MM.1S (cell line): ENCODE data around the gene SPINT4.

Experiments used
- DNase-seq: peaks from one replicate; pipeline ENCODE4 v3.0.0-alpha.2; 2015
- H2AFZ ChIP-seq: fragments of 300-600 bp; sonication (generic); 2 replicates; pipeline ENCODE4 v1.6.0; 2016; ENCODE audit warnings: antibody characterized with exemption, low read length
- H3F3A ChIP-seq: fragments of 300-600 bp; sonication (generic); 2 replicates; pipeline ENCODE4 v1.6.1; 2016; ENCODE audit warnings: mild to moderate bottlenecking, antibody characterized with exemption, low read length, moderate library complexity, mixed read lengths; ENCODE audit not compliant: insufficient read depth
- H3K27ac ChIP-seq: fragments of 300-600 bp; sonication (generic); 2 replicates; pipeline ENCODE4 v1.5.1; 2016; ENCODE audit warnings: mild to moderate bottlenecking, low read length
- H3K27me3 ChIP-seq: fragments of 300-600 bp; sonication (generic); replicated peaks from 2 replicates; pipeline ENCODE4 v1.6.0; 2016; ENCODE audit warnings: low read length; ENCODE audit not compliant: insufficient read depth
- H3K36me3 ChIP-seq: fragments of 300-600 bp; sonication (generic); replicated peaks from 2 replicates; pipeline ENCODE4 v1.6.1; 2016; ENCODE audit warnings: mild to moderate bottlenecking, low read length, mixed read lengths; ENCODE audit not compliant: insufficient read depth
- H3K4me1 ChIP-seq: fragments of 300-600 bp; sonication (generic); 2 replicates; pipeline ENCODE4 v1.6.1; 2016; ENCODE audit warnings: low read length, mixed read lengths
- H3K4me2 ChIP-seq: fragments of 300-600 bp; sonication (generic); 2 replicates; pipeline ENCODE4 v1.6.0; 2016; ENCODE audit warnings: low read depth, low read length
- H3K4me3 ChIP-seq: fragments of 300-600 bp; sonication (generic); 2 replicates; pipeline ENCODE4 v1.5.1; 2016; ENCODE audit warnings: low read length, mixed read lengths
- H3K79me2 ChIP-seq: fragments of 300-600 bp; sonication (generic); 2 replicates; pipeline ENCODE4 v1.6.1; 2016; ENCODE audit warnings: mixed run types, low read length, mixed read lengths
- H3K9ac ChIP-seq: fragments of 300-600 bp; sonication (generic); 2 replicates; pipeline ENCODE4 v1.6.1; 2016; ENCODE audit warnings: low read length, mixed read lengths
- H3K9me2 ChIP-seq: fragments of 300-600 bp; sonication (generic); replicated peaks from 2 replicates; pipeline ENCODE4 v1.6.1; 2016; ENCODE audit warnings: mild to moderate bottlenecking, low read length, mixed read lengths; ENCODE audit not compliant: insufficient read depth
- H3K9me3 ChIP-seq: fragments of 300-600 bp; sonication (generic); replicated peaks from 2 replicates; pipeline ENCODE4 v1.6.1; 2016; ENCODE audit warnings: mild to moderate bottlenecking, low read length, mixed read lengths; ENCODE audit not compliant: insufficient read depth
- H4K20me1 ChIP-seq: fragments of 300-600 bp; sonication (generic); 2 replicates; pipeline ENCODE4 v1.6.1; 2016; ENCODE audit warnings: mild to moderate bottlenecking, low read length, moderate library complexity, mixed read lengths; ENCODE audit not compliant: insufficient read depth
- EZH2 ChIP-seq: fragments of 300-600 bp; sonication (generic); optimal IDR thresholded peaks from 2 replicates; pipeline ENCODE3; 2017; ENCODE audit warnings: low read depth, mild to moderate bottlenecking, antibody characterized with exemption, low read length, mixed read lengths
- EZH2phosphoT487 ChIP-seq: fragments of 300-600 bp; sonication (generic); IDR thresholded peaks from 2 replicates; pipeline ENCODE4 v1.6.1; 2018; ENCODE audit warnings: antibody characterized with exemption, low read length
- TF ChIP-seq, protein P1 (sequence below): fragments of 300-600 bp; sonication (generic); IDR thresholded peaks from 2 replicates; pipeline ENCODE4 v1.5.1; 2016; ENCODE audit warnings: antibody characterized with exemption, low read length, mixed read lengths

SPINT4 gene

DNA sequence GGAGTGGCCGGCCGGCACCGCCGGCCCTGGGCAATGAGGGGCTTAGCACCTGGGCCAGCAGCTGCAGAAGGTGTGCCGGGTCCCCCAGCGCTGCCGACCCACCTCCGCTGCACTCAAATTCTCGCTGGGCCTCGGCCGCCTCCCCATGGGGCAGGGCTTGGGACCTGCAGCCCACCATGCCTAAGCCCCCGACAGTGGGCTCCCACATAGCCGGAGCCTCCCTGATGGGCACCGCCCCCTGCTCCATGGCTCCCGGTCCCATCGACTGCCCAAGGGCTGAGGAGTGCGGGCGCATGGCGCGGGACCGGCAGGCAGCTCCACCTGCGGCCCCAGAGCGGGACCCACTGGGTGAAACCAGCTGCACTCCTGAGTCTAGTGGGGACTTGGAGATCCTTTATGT lies 13.8 kb downstream of the SPINT4 start:
- peaks cover 19% of the 10 kb centered on the region for H3F3A ChIP-seq
- no peak for DNase-seq
- no peak overlapping the region for H3K4me3 ChIP-seq
- H3K9me2 ChIP-seq, result no peaks in the 10 kb centered on the region
- H2AFZ ChIP-seq, result no peak overlapping the region
- no peaks in the 10 kb centered on the region for H3K79me2 ChIP-seq
- H3K36me3 ChIP-seq, result no peaks in the 10 kb centered on the region
- H3K9me3 ChIP-seq, result no peaks in the 10 kb centered on the region
- no peaks in the 10 kb centered on the region for H4K20me1 ChIP-seq
- H3K27me3 ChIP-seq, result no peaks in the 10 kb centered on the region
- H3K4me1 ChIP-seq, result peaks cover 15% of the 10 kb centered on the region; the same call in 1 of the 2 replicates
- peak overlapping the region; percentile 47; the same call in 1 of the 2 replicates for H3K4me2 ChIP-seq
- H3K9ac ChIP-seq, result no peak overlapping the region; the same call in 1 of the 2 replicates
- TF ChIP-seq EZH2phosphoT487 (no peak), EZH2 (no peak)
- TF ChIP-seq, protein P1, sequence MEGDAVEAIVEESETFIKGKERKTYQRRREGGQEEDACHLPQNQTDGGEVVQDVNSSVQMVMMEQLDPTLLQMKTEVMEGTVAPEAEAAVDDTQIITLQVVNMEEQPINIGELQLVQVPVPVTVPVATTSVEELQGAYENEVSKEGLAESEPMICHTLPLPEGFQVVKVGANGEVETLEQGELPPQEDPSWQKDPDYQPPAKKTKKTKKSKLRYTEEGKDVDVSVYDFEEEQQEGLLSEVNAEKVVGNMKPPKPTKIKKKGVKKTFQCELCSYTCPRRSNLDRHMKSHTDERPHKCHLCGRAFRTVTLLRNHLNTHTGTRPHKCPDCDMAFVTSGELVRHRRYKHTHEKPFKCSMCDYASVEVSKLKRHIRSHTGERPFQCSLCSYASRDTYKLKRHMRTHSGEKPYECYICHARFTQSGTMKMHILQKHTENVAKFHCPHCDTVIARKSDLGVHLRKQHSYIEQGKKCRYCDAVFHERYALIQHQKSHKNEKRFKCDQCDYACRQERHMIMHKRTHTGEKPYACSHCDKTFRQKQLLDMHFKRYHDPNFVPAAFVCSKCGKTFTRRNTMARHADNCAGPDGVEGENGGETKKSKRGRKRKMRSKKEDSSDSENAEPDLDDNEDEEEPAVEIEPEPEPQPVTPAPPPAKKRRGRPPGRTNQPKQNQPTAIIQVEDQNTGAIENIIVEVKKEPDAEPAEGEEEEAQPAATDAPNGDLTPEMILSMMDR, result no peak
- peak overlapping the region; percentile 72; the same call in 1 of the 2 replicates for H3K27ac ChIP-seq

DNA sequence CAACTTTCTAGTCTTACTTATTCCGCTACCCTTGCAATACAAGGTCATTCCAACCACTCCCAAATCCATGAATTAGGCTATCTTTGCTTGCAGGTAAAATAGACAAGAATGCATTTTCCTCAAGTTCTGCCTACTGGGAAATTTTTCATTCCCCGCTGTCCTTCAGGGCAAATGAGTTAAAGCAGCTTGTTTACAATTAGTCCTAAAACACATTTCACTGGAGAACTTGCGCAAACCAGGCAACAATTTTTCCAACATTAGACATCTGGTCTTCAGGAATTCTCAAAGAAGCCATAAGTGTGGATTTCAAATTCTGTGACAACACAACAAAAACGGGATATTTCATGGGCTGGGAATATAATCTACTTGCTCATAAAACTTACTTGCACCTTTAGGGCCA lies 20.4 kb downstream of the SPINT4 start:
- no peaks in the 10 kb centered on the region for H3K27me3 ChIP-seq
- no peaks in the 10 kb centered on the region for H3K36me3 ChIP-seq
- H3F3A ChIP-seq, result no peaks in the 10 kb centered on the region
- no peak overlapping the region for H3K4me3 ChIP-seq
- H3K9ac ChIP-seq, result no peak overlapping the region
- no peaks in the 10 kb centered on the region for H3K79me2 ChIP-seq
- H2AFZ ChIP-seq, result no peak overlapping the region
- H3K9me3 ChIP-seq, result no peaks in the 10 kb centered on the region
- H3K27ac ChIP-seq, result no peak overlapping the region
- TF ChIP-seq, protein P1, result no peak
- no peak for TF ChIP-seq EZH2
- TF ChIP-seq EZH2phosphoT487, result no peak
- H3K4me2 ChIP-seq, result no peak overlapping the region
- H3K9me2 ChIP-seq, result no peaks in the 10 kb centered on the region
- H4K20me1 ChIP-seq, result no peaks in the 10 kb centered on the region
- no peak for DNase-seq
- H3K4me1 ChIP-seq, result no peaks in the 10 kb centered on the region; the same call in 1 of the 2 replicates

DNA sequence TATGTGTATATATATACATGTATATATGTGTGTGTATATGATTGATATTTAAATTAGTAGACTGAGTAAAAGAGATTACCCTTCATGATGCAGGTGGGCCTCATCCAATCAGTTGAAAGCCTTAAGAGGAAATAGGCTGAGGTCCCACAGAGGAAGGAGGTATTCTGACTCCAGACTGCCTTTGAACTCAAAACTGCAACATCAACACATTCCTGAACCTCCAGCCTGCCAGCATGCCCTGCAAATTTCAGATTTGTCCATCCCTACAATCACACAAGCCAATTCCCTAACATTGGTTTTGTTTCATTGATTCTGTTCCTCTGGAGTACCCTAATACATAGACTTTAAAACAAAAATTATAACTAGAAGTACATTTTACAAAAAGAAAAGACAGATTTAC lies 22.9 kb downstream of the SPINT4 start:
- no peaks in the 10 kb centered on the region for H3K9me3 ChIP-seq
- no peaks in the 10 kb centered on the region for H3F3A ChIP-seq
- no peak overlapping the region for H3K4me3 ChIP-seq
- TF ChIP-seq, protein P1, result no peak
- no peak for TF ChIP-seq EZH2
- TF ChIP-seq EZH2phosphoT487, result no peak
- no peak overlapping the region for H2AFZ ChIP-seq
- H3K79me2 ChIP-seq, result no peaks in the 10 kb centered on the region
- no peaks in the 10 kb centered on the region for H4K20me1 ChIP-seq
- H3K9ac ChIP-seq, result no peak overlapping the region
- no peak for DNase-seq
- H3K4me1 ChIP-seq, result no peaks in the 10 kb centered on the region; the same call in 1 of the 2 replicates
- H3K27me3 ChIP-seq, result no peaks in the 10 kb centered on the region
- no peaks in the 10 kb centered on the region for H3K36me3 ChIP-seq
- no peak overlapping the region for H3K27ac ChIP-seq
- H3K4me2 ChIP-seq, result no peak overlapping the region
- no peaks in the 10 kb centered on the region for H3K9me2 ChIP-seq
